ENCODE results near the gene OR56A4.
"Not testable (repeated sequence)": the region's sequence is repeated elsewhere in the genome, so short reads cannot be mapped to it uniquely, and the experiment has no call there.

OR56A4 gene

DNA sequence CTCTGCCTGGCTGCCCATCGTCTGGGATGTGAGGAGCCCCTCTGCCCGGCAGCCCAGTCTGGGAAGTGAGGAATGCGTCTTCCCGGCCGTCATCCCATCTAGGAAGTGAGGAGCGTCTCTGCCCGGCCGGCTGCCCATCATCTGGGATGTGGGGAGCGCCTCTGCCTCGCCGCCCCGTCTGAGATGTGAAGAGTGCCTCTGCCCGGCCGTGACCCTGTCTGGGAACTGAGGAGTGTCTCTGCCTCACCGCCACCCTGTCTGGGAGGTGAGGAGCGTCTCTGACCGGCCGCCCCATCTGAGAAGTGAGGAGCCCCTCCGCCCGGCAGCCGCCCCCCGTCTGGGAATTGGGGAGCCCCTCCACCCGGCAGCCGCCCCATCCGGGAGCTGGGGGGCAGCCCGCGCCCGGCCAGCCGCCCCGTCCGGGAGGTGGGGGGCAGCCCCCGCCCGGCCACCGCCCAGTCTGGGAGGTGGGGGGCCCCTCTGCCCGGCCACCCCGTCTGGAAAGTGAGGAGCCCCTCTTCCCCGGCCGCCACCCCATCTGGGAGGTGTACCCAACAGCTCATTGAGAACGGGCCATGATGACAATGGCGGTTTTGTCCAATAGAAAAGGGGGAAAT, 45.9 kb downstream of the OR56A4 start:
- not testable (repeated sequence) for DNase-seq (ENCODE audit: low read depth in 2 of 2)

DNA sequence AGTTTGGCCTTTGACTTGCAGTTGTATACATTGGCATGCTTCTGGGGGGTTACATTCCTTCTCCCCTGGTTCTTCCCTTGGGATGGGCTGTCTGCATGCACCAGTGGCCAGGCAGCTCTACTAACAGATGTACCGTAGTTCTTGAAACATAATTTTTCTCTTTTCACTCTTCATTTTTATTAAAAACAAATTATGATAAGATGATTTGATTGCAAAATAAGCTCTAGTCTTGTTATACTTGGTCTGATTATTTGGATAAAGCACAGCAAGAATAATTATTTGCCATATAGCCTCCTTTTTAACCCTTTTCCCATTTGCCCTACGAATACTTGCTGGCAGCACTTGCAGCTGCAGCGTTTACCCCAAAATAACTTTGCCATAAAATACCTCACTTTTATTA, 51.2 kb downstream of the OR56A4 start:
- no peak for DNase-seq (ENCODE audit: low read depth in 2 of 2)
